Upper lobe of left lung (tissue), 4 donors: ENCODE measurements around the gene RFTN1.

Source experiments
- CTCF ChIP-seq, 6 experiments: fragments of 450-650 bp in 4 of 6; fragments of 200-600 bp in 2 of 6; sonication (generic) in 2 of 6; IDR thresholded peaks; one replicate each; pipeline ENCODE4 v1.5.1; 2016 to 2019; ENCODE audit warnings: antibody characterized with exemption in 6 of 6
- EP300 ChIP-seq, 4 donors: sonication (generic); formaldehyde crosslinking; IDR thresholded peaks; one replicate each; pipeline ENCODE4 v1.5.1; 2017; ENCODE audit warnings: antibody characterized with exemption in 4 of 4, control low read depth in 2 of 4
- POLR2A ChIP-seq, 4 donors: fragments of 450-650 bp; IDR thresholded peaks; one replicate each; pipeline ENCODE4 v1.5.1; 2016 to 2017; ENCODE audit warnings: antibody characterized with exemption in 4 of 4, mild to moderate bottlenecking in 2 of 4
- POLR2AphosphoS5 ChIP-seq, 2 donors: sonication (generic); formaldehyde crosslinking; IDR thresholded peaks; one replicate each; pipeline ENCODE4 v1.5.1; 2017; ENCODE audit warnings: antibody characterized with exemption in 2 of 2

- no peak for TF ChIP-seq CTCF (IDR thresholded peaks at IDR 0.05)
- no peak for TF ChIP-seq POLR2A (IDR thresholded peaks at IDR 0.05)
- TF ChIP-seq POLR2AphosphoS5 (IDR thresholded peaks at IDR 0.05) = no peak
- no peak for TF ChIP-seq EP300 (IDR thresholded peaks at IDR 0.05)
Measured at GRCh38 chr3:16449369-16449768, 64.1 kb downstream of the RFTN1 start.
